HCEC 1CT (cell line): ENCODE data around the gene SIPA1L3.

Source experiments
- DNase-seq: peaks from one replicate; pipeline ENCODE4 v3.0.0-alpha.2; 2017

Gene SIPA1L3

DNA sequence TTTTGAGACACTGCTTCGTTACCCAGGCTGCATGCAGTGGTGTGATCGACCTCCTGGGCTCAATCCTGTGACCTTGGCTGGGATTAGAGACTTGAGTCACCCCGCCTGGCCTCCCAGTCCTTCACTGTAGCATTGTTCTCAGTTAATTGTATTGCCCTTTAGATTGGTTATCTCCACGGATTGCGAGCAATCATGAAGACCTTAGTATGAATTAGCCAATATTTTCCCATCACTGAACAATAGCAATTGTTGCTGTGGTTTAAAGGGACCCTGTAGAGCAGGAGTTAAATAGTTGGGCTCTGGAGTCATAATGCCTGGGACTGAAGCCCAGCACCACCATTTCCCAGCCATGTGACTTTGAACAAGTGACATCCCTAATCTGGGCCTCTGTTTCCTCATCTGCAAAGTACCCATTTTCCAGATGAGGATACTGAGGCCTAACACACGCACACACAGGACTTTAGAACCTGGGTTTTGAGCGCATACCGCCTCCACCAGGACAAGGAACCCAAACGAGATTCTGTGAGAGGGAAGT lies 340.8 kb downstream of the SIPA1L3 start:
- no peak for DNase-seq

DNA sequence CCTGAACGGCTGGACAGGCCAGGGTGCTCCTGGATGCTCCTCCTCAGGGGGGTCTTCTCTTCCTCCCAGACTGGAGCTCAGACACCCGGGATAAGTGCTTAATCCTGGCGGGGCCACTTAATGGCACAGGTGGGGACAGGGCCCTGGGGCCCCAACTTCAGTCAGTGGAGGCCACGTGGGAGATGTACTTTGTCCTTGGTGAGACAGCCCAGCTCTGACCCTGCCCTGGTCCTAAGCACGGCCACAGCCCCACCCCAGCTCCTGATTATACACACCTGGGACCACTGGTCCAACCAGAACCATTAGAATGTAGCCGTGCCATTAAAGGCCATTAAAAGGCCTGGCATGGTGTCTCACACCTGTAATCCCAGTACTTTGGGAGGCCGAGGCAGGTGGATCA lies 341.4 kb downstream of the SIPA1L3 start:
- DNase-seq = no peak

DNA sequence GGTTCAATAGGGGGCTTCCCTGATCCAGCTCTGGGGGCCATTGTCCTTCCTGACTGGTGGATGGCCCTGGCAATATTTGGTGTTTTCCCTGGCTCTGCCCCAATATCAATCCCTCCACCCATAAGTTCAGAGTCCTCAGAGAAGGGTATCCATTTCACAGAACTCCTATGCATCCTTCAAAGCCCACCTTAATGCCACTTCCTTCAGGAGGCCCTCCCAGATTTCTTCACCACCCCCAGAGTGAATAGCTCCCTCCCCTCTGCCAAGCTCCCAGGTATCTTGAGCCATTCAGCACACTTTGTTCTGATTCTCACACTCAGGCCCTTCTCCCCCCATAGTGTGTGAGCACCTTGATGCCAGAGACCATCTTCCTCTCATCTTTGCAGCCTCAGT lies 343.4 kb downstream of the SIPA1L3 start:
- DNase-seq = no peak

DNA sequence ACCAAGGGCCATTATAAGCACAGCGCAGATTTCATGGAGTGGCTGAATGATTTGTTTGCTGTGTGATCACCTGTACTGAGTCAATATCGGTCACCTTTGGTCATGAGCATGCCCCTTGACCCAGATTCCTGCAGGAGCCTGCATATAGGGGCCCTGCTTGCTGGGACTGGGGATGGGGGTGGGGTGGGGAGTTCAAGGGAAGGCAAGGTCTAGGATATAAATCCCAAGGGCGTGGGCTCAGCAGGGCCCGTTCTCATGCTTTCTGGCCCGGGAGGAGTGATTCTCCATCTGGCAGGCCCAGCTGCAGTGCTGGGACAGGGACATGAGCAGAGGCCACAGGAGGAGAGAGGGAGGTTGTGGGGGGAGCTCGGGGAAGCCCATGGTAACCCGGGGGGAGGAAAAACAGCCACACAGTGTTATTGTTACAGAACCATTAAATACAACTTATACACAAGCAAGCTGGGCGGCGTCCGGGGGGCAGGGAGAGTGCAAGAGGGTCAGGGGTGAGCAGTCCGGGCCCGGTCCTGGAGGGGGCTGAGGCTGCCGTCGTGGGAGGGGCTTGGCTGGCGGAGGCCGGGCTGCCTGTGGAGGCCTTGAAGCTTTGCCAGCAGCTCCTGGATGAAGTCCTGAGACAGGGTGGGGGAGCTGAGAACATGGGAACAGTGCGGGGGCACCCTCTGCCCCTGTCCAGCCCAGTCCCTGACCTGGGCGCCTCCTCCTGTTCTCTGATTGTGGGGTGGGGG lies 344.0 kb downstream of the SIPA1L3 start:
- DNase-seq = no peak

DNA sequence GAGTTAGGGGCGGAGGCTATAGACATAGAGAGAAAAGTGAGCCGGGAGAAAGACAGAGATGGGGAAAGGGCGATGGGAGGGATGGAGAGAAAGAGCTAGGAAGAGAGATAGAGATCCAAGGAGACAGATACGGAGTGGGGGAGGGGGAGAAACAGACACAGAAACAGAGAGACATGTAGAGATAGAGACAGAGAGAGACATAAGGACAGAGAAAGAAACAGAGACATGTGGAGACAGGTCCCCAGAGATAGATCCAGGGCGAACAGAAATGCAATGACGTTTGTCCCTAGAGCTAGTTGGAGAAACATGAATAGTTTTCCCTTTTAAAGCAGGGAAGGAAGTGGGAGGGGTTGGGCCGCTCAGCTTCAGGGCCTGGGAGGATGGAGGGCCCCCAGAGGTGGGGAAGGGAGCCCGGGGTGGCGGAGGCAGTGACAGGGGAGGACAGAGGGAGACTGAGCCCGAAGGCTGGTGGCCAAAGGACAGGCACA lies 344.6 kb downstream of the SIPA1L3 start:
- no peak for DNase-seq

DNA sequence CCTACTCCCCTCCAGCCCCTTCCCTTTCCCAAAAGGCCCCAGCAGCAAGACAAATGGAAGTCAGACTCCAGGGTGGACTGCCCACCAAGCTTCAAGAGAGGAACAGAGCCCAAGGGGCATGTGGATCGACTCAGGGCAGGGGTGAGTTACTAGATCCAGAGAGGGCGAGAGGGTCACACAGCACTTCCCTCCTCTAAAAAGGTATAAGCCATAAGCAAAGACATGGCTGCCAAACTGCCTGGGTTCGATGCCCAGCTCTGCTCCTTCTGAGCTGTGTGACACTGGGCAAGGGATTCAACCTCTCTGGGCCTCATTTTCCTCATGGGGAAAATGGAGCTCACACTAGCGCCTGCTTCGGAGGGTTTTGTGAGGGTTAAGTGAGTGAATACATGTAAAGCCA lies 345.4 kb downstream of the SIPA1L3 start:
- no peak for DNase-seq

DNA sequence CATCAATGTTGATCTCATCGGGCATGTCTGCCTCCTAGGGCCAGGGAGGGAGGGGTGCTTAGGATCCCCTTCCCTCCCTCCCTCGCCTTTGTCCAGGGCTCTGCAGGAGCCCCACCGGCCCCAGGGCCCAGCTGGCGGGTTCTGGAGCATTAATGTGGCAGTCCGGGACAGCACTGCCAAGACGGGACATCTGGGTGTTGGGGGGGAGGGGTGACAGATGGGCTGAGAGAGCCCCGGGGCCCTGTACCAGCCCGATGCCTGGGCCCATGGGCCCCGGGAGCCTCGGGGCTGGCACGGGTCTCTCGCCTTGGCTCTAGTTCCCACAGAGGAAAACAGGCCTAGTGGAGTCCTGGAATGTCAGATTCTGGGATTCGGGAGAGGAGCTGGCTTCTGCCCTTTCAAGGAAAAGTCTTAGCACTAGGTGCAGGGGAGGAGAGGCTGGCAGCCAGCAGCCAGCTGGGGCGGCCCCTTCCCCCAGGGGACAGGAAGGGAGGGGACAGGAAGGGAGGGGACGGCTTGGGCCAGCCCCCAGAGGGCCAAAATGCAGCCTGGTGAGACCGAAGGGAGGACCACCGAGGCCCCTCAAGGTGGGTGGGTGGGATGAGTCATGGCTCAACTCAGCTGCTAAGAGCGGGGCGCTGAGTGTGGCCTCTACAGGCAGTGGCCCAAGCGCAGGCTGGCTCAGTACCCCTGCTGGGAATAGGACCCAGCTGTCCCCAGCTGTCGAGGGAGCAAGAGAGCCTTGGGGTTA lies 346.1 kb downstream of the SIPA1L3 start:
- DNase-seq = no peak

DNA sequence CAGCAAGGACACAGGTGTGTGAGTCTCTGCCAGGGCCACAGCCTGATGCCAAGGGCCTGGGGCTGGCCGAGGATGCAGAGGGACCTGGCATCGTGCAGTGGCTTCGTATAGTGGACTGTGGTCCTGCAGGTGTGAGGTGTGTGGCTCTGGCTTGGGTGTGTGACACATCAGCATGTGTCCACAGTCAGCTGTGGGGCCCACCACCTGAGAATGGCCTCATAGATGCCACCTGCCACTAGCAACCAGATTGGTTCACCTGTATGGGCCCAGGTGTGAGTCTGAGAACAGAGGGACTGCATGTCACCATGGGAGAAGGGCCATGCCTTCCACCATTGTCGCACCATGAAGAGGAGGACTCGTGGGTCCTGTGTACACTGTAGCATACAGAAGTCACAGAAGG lies 346.8 kb downstream of the SIPA1L3 start:
- no peak for DNase-seq

DNA sequence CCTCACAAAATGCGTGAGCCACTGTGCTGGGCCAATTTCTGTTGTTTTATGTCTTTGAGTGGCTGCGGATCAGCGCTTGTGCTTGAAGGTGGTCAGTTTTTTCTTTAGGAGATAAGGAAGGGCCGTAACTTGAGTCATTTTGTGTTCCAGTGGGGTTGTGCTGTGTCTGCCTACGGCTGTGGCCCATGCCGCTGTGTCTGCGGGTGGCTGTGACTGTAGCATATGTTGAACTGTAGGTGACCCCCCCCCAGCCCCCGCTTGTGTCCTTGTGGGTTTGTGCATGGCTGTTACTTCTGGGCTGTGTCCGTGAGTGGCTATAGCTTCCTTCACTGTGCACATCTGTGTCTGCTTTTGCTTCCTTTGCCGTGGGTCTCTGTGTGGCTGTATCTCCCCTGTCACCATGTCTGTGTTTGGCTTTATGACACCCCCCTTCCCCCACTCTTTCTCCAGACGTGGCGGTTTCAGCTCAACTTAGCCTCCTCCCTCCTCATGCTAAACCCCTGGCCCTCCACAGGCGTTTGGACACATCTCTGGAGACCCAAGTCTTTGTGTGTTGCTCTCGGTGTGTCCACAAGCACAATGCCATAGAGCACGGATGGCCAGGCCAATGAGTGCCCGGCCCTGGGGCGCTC lies 348.5 kb downstream of the SIPA1L3 start:
- no peak for DNase-seq
